IPS-18a (cell line): ENCODE results near the gene NUTM2G.
"Not testable (repeated sequence)": the region's sequence is repeated elsewhere in the genome, so short reads cannot be mapped to it uniquely, and the experiment has no call there.

ENCODE experiments used
- H3K27ac ChIP-seq: one replicate; pipeline ENCODE4 v1.5.1; 2013; ENCODE audit warnings: low read length
- H3K27me3 ChIP-seq: one replicate; pipeline ENCODE4 v1.6.1; 2013; ENCODE audit warnings: mild to moderate bottlenecking, low read length; ENCODE audit not compliant: control insufficient read depth, insufficient read depth
- H3K36me3 ChIP-seq: one replicate; pipeline ENCODE4 v1.6.1; 2013; ENCODE audit warnings: low read depth, low read length; ENCODE audit not compliant: control insufficient read depth
- H3K4me1 ChIP-seq: one replicate; pipeline ENCODE4 v1.6.1; 2013; ENCODE audit warnings: low read depth, low read length; ENCODE audit not compliant: control insufficient read depth
- H3K4me3 ChIP-seq: one replicate; pipeline ENCODE4 v1.5.1; 2013; ENCODE audit warnings: low read length
- H3K9ac ChIP-seq: one replicate; pipeline ENCODE4 v1.6.1; 2013; ENCODE audit warnings: mild to moderate bottlenecking, low read length, moderate library complexity
- H3K9me3 ChIP-seq: one replicate; pipeline ENCODE4 v1.6.1; 2013; ENCODE audit warnings: low read depth, low read length; ENCODE audit not compliant: control insufficient read depth

NUTM2G gene

DNA sequence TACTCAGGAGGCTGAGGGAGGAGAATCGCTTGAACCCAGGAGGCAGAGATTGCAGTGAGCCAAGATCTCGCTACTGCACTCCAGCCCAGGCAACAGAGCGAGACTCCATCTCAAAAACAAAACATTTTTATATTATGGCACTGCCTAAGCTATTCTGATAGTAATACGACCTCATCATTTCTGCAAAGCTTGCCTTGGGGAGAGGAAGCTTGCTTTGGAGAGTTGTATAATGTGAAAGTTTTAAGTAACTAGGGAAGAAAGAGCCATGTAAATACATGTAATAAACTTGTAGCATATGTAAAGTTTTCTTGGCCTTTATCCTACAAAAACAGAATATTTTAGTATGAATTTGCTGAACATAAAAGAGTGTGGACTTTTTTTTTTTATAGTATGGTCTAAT lies 7.8 kb upstream of the NUTM2G start:
- H3K36me3 ChIP-seq, H3K27me3 ChIP-seq, H3K9me3 ChIP-seq, H3K4me1 ChIP-seq, H3K4me3 ChIP-seq, H3K27ac ChIP-seq, H3K9ac ChIP-seq: not testable (repeated sequence)

DNA sequence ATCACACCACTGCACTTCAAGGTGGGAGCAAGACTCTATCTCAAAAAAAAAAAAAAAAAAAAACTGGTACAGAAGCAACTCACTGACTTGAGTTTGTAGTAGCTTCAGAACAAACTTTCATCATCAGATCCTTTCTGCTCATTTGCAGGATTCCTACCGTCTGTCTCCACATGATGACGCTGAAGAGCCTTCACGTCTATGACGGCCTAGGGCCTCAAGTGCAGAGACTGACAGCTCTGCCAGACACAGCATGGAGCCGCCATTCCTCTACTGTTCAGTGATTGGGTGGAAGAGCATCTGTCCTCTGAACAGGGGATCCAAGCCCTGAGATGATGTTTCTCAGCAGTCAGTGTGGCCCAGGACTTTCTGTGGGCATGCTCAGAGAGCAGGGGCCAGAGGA lies 3.1 kb upstream of the NUTM2G start:
- not testable (repeated sequence) for H3K4me1 ChIP-seq, H3K27me3 ChIP-seq, H3K4me3 ChIP-seq, H3K9ac ChIP-seq, H3K36me3 ChIP-seq, H3K27ac ChIP-seq, H3K9me3 ChIP-seq

DNA sequence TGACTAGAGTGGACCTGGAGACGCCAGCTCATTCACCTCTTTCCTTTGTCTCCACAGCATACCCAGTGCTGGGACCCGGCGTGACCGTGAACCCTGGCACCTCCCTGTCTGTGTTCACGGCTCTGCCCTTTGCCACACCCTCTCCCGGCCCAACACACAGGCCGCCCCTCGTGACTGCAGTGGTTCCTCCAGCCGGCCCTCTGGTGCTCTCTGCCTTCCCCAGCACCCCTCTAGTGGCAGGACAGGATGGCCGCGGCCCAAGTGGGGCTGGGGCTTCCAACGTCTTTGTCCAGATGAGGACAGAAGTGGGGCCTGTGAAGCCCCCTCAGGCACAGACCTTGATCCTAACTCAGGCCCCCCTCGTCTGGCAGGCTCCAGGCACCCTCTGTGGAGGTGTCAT lies 3.0 kb downstream of the NUTM2G start:
- H3K9me3 ChIP-seq, H3K4me3 ChIP-seq, H3K36me3 ChIP-seq, H3K27me3 ChIP-seq, H3K4me1 ChIP-seq, H3K9ac ChIP-seq, H3K27ac ChIP-seq: not testable (repeated sequence)

DNA sequence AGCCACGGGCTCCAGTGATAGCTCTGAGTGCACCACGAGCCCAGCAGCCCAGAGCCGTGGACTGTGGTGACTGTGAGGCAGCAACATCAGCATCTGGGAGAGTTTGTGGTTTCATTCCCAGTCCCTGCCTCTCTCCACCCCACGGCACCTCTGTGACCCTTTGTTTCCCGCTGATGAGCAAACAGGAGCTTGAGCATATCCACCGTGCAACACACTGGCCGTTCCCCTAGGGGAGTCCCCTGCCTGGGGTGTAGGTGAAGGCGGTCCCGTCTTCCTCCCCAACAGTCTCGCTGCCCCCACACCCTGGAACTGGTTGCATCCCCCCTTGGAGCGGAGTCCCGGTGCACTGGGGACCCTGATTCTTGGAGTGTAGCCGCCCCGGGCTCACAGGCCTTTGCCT lies 5.5 kb downstream of the NUTM2G start:
- not testable (repeated sequence) for H3K4me3 ChIP-seq, H3K4me1 ChIP-seq, H3K27ac ChIP-seq, H3K9me3 ChIP-seq, H3K27me3 ChIP-seq, H3K9ac ChIP-seq, H3K36me3 ChIP-seq

DNA sequence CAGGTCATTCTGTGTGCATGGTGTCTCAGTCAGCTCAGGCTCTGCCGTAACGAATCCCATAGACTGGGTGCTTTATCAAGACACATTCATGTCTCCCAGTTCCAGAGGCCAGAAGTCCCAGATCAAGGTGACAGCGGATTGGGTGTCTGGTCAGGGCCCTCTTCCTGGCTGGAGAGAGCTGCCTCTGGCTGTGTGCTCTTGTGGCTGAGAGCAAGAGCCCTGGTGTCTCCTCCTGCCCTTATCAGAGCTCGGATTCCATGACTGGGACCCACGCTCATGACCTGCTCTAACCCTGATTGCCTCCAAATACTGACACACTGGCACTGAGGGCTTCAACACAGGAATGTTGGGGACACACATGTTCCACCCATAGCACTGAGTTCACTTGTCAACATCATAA lies 6.1 kb downstream of the NUTM2G start:
- H3K36me3 ChIP-seq, H3K27ac ChIP-seq, H3K9ac ChIP-seq, H3K27me3 ChIP-seq, H3K4me1 ChIP-seq, H3K9me3 ChIP-seq, H3K4me3 ChIP-seq: not testable (repeated sequence)

DNA sequence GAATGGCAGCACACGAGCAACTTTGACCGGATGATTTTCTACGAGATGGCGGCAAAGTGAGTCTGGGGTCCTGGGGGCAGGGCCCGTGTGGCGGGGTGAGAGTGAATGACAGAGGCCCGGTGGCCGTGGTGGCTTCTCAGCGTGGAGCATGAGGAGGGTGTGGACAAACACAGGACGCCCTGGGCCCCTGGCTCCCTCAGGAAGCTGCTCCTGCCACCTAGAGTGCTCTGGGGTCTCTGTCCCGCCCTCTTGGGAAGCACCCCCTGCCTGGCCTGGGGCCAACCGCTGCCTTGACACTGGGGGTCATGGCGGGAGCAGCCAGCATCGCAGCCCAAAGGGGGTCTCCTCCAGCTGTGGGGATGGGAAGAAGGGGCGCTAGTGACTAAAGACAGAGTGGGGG lies 6.8 kb downstream of the NUTM2G start:
- H3K9me3 ChIP-seq, H3K4me3 ChIP-seq, H3K9ac ChIP-seq, H3K36me3 ChIP-seq, H3K27me3 ChIP-seq, H3K27ac ChIP-seq, H3K4me1 ChIP-seq: not testable (repeated sequence)

DNA sequence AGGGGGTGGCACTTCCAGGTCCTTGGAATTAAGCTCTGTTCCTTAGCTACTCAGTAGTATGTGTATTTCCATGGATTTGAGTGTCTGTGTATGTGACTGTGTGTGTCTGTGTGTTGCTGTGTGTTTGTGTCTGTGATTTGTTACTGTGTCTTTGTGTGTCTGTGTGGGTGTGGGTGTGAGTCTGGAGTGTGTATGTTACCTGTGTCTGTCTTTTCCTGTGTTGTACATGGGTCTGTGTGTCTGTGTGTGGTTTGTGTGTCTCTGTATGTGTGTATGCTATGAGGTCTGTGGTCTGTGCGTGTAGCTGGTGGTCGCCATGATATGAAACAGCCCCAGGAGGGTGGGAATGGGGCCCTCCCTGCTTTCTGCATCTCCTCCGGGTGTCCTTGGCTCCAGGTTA lies 8.8 kb downstream of the NUTM2G start:
- not testable (repeated sequence) for H3K4me3 ChIP-seq, H3K36me3 ChIP-seq

DNA sequence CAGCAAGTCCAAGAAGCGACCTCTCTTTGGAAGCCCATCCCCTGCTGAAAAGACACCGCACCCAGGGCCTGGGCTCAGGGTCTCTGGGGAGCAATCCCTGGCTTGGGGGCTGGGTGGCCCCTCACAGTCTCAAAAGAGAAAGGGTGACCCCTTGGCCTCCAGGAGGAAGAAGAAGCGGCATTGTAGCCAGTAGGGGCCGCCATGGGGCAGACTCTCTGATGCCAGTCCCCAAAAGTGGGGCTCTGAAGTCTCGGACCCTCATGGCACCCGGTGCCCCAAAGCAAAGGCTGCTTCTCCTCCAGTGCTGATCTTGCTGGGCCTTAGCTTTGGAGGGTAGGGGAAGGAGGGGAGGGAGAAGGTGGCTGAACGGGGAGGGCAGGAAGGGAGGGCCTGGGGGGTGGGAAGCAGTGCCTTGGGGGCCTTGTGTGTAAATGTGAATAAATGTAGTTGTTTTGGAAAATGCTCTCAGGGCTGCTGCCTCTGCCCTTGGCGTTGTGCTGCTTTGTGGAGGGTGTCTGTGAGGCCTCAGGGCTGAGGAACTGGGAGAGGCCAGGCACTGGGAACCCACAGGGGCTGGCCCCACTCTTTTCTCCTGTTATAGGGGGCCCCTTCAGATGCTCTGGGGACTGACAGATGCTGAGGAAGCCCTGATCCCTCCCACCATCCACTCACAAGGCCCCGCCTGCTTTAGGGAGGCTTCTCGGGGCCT lies 10.5 kb downstream of the NUTM2G start:
- H3K27ac ChIP-seq, H3K9ac ChIP-seq, H3K4me3 ChIP-seq, H3K4me1 ChIP-seq, H3K9me3 ChIP-seq, H3K36me3 ChIP-seq, H3K27me3 ChIP-seq: not testable (repeated sequence)

More for the DNA sequence above, 8.8 kb downstream of the NUTM2G start:
- H3K9me3 ChIP-seq, H3K4me1 ChIP-seq, H3K27ac ChIP-seq, H3K27me3 ChIP-seq, H3K9ac ChIP-seq: not testable (repeated sequence)

DNA sequence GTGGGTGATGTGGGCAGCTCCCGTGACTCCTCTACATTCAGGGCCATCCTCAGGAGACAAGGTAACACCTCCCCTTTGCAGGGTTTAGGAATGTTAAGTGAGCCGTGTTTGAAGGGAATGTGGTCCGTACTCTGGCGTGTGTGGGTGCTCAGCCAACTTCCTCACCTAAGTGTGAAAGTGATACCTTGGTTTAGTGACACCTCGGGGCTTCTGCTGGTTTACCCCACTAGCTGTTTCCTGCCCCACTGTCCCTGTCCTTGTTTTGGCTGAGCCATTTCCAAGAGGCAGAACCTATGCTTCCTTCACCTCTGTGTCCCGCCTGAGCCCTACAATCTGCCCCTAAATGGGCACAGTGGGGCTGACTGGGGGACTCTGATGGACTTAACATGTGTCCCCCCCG lies 12.3 kb downstream of the NUTM2G start:
- not testable (repeated sequence) for H3K27me3 ChIP-seq, H3K4me3 ChIP-seq, H3K4me1 ChIP-seq, H3K9ac ChIP-seq, H3K27ac ChIP-seq, H3K36me3 ChIP-seq, H3K9me3 ChIP-seq

DNA sequence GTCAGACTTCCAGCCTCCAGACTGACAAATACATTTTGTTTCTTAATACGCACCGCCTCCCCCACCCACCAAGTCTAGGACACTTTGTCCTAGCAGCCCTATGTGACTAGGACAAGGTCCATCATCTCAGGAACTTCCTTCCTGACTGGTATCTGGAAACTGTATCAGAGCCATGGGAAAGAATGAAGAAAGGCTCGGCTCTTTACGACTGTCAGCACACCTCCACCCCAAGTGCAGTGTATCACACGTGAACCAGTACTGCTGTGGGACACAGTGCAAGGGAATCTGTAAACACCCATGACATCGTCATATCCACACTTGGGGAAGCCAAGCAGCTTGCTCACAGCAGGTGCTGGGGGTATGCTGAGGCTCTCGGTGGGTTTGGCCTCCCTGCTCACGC lies 13.0 kb downstream of the NUTM2G start:
- H3K9ac ChIP-seq, H3K4me1 ChIP-seq, H3K9me3 ChIP-seq, H3K27ac ChIP-seq, H3K27me3 ChIP-seq, H3K4me3 ChIP-seq, H3K36me3 ChIP-seq: not testable (repeated sequence)

DNA sequence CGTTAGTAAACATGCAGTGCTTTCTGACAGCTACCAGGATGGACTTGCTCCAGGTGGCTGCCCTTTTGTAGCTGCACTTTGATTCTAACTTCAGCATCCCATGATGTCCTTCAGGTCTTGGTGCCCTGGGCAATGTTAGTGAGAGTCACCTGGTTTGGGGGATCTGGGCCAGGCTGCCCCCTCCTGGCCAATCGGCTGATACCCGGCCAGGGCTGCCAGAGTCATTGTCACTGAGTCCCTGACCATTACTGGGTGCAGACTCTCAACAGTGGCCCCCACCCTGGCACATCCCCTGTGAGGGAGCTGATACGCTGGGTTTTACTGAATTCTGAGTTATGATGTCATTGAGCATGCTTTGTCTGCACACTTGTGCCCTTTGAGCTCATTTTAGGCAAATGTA lies 13.5 kb downstream of the NUTM2G start:
- not testable (repeated sequence) for H3K9ac ChIP-seq, H3K27me3 ChIP-seq, H3K27ac ChIP-seq, H3K9me3 ChIP-seq, H3K4me3 ChIP-seq, H3K4me1 ChIP-seq, H3K36me3 ChIP-seq

DNA sequence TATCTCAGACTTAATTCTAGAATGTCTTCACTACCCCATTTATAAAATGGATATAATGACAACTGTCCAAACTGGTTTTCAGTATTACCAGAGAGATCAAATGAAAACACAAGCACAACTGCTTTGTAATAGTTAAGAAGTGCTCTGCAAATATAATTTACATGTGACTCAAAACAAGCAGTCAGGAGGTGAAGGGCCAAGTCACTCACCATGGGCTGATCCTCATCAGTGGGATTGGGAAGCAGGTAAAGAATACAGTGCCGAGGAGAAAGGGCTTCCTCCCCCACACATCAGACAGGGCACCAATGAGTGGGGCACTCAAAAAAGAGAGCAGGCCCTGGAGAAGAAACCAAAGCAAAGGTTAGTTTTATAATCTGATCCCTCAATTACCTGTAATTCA lies 20.7 kb downstream of the NUTM2G start:
- H3K27ac ChIP-seq, H3K27me3 ChIP-seq, H3K9me3 ChIP-seq: not testable (repeated sequence)

More for the DNA sequence above, 20.7 kb downstream of the NUTM2G start:
- H3K36me3 ChIP-seq, H3K4me1 ChIP-seq, H3K4me3 ChIP-seq, H3K9ac ChIP-seq: not testable (repeated sequence)
